COLO829 (cell line): ENCODE data around the gene DPH5.
A peak's percentile ranks its signal among the peaks of the same experiment; 100 is the strongest.
"Not testable (repeated sequence)": the region's sequence is repeated elsewhere in the genome, so short reads cannot be mapped to it uniquely, and the experiment has no call there.

ENCODE experiments used
- DNase-seq: peaks from one replicate; pipeline ENCODE4 v3.0.0; 2012; ENCODE audit warnings: low spot score

DPH5 gene

GRCh38 chr1:100982793-100983192, 42.8 kb downstream of the DPH5 start:
- DNase-seq = no peak

DNA sequence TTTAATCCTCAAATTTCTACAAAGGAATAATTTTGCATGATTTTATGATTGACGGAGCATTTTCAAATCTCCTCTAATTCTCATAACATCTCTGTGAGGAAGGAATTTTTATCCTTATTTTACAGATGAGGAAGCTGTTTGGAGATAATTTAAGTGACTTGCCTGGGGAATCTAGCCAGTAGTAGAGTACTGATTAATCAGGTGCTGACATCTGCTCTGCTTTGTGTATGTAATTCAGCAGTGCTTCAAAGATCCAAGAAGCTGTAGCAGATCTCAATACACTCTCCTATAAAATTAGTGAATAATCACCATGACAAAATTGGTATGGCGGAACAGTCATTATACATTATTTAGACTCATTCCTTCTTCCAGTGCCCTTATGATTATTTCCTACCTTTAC, 46.0 kb downstream of the DPH5 start:
- DNase-seq = no peak

- DNase-seq = no peak
These were observed 48.6 kb downstream of the DPH5 start for GRCh38 chr1:100976936-100977335.

- peak; percentile 1 for DNase-seq
These were observed 53.4 kb downstream of the DPH5 start for GRCh38 chr1:100972185-100972584.

- DNase-seq = no peak
These were observed 54.6 kb downstream of the DPH5 start for GRCh38 chr1:100971021-100971420.

DNA sequence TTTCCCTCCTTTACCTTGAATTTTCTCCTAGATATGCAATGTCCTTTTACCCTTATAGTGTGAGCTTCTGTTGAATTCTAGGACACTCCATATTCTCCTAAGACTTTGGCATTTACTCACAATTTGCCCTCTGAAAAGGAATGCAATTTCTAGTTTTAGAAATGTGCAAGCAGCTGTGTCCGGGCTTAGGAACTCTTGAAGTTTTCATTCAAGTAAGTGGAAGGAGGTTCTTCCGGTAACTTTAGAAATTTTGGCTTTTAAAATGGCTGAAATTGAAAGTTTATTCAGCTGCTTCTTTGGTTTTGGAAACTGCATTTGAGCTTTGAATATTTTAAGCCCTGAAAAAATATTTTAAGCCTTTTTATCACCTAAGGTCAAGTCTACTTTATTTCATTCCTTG, 56.3 kb downstream of the DPH5 start:
- DNase-seq = no peak

GRCh38 chr1:100968621-100969020, 57.0 kb downstream of the DPH5 start:
- no peak for DNase-seq

DNA sequence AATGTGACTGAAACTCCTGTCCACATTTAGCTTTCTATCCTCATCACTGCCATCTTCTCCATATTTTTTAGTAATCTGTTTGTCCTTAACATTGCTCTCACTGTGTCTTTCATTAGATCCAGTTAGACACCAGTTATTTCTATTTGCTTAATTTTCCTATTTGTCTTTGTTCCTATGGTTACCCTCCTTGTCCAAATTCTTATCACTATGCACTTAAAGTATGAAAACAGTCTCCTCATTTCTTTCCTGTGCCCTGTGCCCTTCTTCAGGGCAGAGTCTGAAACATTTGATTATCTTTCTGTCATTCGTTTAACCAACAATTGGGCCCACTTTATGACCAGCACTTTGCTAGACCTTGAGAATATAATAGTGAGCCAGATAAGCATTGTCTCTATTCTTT, 65.5 kb downstream of the DPH5 start:
- no peak for DNase-seq

DNA sequence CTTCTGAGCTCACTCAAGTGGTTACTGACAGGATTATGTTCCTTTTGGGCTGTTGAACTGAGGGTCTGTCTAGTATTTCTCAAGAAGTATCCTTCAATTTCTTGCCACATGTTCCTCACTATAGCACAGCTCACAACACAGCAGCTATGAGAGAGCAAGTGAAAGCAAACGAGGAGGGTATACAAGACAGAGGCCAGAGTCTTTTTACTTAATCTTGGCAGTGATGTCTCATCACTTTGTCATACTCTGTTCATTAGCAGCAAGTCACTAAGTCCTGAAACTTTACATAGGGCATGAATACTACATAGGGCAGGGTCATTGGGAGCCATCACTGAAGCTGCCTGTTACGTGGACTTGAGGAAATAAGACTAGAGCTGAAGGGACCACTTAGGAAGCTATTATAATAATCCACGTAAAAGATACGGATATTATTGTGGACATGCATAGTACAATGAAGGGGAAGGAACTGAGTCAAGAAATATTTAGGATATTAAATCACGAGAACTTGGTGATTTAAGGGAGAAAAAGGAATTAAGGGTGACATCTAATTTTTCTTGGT, 66.0 kb downstream of the DPH5 start:
- no peak for DNase-seq

DNA sequence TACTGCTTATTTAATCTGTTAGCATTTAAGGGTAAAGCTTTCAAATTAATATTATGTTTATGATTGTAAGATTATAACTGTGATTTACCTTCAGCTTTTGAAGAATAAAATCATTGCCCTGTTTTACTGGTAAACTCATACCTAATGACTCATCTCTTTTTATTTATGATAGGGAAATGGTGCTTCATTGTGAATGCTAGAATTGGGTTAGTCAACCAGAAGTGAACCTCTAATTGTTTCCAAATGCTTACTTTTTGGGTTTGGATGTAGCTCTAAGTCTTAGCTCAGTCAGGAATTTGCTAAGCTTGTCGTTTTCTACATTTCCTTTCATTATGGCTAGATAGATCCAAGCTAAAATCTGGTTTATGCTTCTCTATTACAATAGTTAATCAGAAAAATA, 70.3 kb downstream of the DPH5 start:
- DNase-seq = peak; percentile 0

GRCh38 chr1:100953960-100954730, 71.4 kb downstream of the DPH5 start:
- DNase-seq = no peak

- DNase-seq = not testable (repeated sequence)
These were observed 72.6 kb downstream of the DPH5 start for GRCh38 chr1:100952970-100953369.

DNA sequence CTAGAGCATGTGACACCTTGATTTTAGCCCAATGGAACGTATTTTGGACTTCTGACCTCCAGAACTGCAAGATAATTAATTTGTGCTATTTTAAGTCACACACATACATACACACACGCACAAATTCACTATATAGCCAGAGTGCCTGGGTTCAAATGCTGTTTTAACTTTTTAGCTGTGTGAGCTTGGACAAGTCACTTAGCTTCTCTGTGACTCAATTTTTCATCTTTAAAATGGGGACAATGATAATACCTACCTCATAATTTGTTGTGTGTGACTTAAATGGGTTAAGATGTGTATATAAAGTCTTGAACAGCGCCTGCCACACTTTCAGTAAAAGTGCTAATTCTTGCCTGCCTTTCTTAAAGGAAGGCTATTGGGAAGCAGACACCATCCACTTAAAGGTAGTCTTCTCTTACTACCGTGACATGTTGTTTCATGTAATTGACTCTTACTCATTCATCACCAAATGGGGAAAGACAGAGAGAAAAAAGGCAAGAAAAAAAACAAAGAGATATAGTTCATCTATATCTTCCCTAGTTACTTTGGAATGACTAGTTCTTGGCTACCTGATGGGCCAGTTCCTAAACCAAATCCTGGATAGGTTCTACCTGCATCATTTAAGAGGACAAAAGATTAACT, 73.4 kb downstream of the DPH5 start:
- no peak for DNase-seq

DNA sequence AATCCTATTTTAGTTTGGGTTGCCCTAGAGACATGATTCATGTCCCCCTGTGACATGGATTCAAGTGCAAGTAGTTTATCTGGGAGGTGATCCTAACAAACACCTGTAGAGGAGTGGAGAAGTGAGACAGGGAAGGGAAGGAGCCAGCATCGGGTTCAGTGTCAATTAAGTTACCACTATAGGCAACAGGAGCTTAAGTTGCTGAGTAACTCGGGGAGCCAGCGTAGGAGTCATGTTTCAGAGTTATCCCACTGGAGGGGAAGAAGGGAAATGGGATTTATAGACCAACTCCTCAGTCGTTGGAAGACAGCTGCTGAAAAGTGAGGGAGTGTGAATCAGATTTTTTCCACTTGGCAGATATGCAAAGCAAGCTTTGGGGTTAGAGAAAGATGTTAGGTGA, 74.8 kb downstream of the DPH5 start:
- DNase-seq = no peak

- no peak for DNase-seq
These were observed 75.2 kb downstream of the DPH5 start for GRCh38 chr1:100950337-100950736.

DNA sequence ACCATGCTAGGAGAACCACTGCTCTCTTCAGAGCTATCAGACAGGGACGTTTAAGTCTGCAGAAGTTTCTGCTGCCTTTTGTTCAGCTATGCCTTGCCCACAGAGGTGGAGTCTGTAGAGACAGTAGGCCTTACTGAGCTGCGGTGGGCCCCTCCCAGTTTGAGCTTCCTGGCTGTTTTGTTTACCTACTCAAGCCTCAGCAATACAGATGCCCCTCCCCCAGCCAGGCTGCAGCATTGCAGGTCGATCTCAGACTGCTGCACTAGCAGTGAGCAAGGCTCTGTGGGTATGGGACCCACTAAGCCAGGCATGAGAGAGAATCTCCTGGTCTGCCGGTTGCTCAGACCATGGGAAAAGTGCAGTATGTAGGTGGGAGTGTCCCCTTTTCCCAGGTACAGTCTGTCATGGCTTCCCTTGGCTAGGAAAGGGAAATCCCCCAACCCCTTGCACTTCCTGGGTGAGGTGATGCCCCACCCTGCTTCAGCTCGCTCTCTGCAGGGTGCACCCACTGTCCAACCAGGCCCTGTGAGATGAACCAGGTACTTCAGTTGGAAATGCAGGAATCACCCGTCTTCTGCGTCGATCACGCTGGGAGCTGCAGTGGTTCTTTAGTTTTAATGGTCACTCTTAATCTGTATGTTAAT, 75.9 kb downstream of the DPH5 start:
- not testable (repeated sequence) for DNase-seq

DNA sequence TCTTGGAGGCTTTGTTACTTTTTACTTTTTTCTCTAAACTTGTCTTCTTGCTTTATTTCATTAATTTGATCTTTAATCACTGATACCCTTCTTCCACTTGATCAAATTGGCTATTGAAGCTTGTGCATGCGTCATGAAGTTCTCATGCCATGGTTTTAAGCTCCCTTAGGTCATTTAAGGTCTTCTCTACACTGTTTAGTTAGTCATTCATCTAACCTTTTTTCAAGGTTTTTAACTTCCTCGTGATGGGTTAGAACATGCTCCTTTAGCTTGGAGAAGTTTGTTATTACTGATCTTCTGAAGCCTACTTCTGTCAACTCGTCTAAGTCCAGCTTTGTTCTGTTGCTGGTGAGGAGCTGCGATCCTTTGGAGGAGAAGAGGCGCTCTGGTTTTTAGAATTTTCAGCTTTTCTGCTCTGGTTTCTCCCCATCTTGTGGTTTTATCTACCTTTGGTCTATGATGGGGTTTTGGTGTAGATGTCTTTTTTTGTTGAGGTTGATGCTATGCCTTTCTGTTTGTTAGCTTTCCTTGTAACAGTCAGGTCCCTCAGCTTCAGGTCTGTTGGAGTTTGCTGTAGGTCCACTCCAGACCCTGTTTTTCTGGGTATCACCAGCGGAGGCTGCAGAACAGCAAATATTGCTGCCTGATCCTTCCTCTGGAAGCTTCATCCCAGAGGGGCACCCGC, 76.7 kb downstream of the DPH5 start:
- DNase-seq = not testable (repeated sequence)

- not testable (repeated sequence) for DNase-seq
These were observed 77.8 kb downstream of the DPH5 start for GRCh38 chr1:100947816-100948215.

- DNase-seq = not testable (repeated sequence)
These were observed 79.5 kb downstream of the DPH5 start for GRCh38 chr1:100946064-100946463.

DNA sequence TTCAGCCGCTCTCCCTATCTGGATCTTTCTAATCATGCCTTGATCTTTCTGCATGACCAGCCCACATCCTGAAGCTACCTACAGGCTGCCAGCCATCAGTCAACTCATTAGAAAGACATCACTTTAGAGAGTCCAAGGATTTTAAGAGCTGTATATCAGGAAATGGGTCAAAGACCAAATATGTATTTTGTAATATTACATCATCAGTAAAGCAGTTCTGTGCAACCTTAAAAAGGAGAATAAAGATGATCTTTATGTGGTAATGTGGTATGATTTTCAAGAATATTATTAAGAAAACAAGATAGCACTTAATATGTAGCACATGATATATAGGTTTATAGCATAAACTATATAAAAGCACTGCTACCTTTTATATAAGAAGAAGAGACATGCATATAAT, 82.1 kb downstream of the DPH5 start:
- no peak for DNase-seq

GRCh38 chr1:100942304-100943046, 83.1 kb downstream of the DPH5 start:
- DNase-seq = no peak
